ENCODE data around the gene ZNF587.

GRCh38 chr19:57872450-57872849, 22.8 kb downstream of the ZNF587 start:
- no peak for TF ChIP-seq EZH2 (IDR thresholded peaks at IDR 0.05)
- TF ChIP-seq POLR2AphosphoS5 (IDR thresholded peaks at IDR 0.05; ENCODE audit: borderline replicate concordance, low read depth, low read length) = no peak; the same call in 1 of the 2 replicates
